NCI-H128 (cell line): ENCODE measurements around the gene LRRC56.

Experiments
- DNase-seq: peaks from one replicate; lab custom pipeline; 2025; ENCODE audit not compliant: unreplicated experiment; lab: John Stamatoyannopoulos, UW

Gene LRRC56, protein sequence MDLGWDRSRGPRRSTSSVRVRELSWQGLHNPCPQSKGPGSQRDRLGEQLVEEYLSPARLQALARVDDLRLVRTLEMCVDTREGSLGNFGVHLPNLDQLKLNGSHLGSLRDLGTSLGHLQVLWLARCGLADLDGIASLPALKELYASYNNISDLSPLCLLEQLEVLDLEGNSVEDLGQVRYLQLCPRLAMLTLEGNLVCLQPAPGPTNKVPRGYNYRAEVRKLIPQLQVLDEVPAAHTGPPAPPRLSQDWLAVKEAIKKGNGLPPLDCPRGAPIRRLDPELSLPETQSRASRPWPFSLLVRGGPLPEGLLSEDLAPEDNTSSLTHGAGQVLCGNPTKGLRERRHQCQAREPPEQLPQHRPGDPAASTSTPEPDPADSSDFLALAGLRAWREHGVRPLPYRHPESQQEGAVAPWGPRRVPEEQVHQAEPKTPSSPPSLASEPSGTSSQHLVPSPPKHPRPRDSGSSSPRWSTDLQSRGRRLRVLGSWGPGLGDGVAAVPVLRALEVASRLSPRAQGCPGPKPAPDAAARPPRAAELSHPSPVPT

DNA sequence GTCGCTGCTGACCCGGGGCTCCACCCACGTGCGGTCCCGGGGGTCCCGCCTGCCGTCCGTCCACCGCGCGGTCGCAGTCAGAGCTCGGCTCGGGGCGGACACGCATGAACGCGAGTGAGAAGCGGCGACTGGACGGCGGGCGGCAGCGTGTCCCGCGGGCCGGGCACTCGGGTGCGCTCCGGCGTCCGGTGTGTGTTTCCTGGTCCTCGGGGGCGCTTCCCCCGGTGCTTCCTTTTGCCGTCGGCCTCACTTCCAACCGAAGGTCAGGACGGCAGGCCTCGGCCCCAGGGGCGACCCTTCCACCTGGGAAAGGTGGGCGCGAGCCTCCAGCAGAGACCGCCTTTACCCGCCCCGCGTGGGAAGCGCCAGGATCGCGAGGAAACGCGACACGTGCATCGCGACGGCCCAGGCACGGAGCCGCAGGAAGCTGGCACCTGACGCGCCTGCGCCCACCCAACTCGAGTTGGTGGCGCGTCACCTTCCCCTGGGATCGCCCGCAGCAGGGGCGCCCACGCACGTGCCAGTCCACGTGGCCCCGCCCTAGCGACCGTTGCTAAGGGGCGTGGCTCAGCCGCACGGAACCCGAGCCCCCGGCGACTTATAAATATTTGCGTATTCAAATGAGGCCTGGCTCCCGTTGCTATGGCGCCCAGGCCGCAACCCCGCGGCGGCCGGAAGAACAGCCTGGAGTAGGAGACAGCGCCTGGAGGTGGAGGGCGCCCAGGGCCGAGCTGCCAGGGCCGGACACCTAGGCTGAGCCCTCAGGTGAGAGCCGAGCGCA lies at the start of gene LRRC56:
Gene LRRC56 (plus strand): TSS at position 687 of the 781 bp plus-strand sequence. CDS start 3,158 bp downstream, outside the sequence.
- DNase-seq, result peak; percentile 77

GRCh38 chr11:487571-488021 lies 49.7 kb upstream of the LRRC56 start:
- DNase-seq, result no peak

DNA sequence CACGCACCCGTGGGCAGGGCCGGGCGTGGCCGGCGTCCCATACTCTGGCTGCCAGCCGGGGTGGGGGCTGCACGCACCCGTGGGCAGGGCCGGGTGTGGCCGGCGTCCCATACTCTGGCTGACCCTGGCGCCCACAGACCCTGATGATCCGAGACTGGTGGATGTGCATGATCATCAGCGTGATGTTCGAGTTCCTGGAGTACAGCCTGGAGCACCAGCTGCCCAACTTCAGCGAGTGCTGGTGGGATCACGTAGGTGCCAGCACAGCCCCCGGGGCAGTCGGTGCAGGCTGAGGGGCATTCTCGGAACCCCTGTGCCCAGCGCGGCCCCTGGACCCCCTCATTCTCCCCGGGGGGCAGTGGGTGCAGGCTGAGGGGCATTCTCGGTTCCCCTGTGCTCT lies 49.3 kb upstream of the LRRC56 start:
- DNase-seq, result no peak

DNA sequence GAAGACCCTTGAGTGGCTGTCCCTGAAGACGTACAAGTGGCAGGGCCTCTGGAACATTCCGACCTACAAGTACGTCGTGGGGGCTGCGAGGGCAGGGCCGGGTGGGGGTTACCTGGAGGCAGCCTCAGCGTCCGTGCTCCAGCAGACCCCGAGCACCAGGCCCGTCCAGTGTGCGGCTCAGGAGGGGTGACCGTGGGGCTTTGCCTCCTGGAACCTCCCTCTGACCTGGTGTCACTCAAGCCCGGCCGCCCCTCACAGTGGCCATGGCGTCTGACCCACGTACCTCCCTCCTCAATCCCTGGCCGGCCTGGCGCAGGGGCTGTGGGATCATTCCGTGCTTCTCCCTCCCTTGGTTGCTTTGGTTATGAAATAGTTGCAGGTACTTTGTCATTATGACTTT lies 48.7 kb upstream of the LRRC56 start:
- no peak for DNase-seq

GRCh38 chr11:488992-489391 lies 48.3 kb upstream of the LRRC56 start:
- no peak for DNase-seq

DNA sequence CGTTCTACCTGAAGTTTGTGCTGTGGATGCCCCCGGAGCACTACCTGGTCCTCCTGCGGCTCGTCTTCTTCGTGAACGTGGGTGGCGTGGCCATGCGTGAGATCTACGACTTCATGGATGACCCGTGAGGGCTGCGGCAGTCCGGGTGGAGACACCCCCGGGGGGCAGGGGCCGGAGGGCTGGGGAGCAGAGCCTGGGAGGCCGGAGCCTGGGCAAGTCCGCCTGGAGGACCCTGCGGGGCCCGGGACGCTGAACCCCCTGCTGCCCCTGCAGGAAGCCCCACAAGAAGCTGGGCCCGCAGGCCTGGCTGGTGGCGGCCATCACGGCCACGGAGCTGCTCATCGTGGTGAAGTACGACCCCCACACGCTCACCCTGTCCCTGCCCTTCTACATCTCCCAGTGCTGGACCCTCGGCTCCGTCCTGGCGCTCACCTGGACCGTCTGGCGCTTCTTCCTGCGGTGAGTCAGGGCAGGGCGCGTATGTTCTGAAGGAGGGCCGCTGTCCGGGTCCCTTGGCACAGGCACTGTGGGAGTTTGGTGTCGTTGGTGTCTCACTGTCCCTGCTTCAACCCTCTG lies 47.6 kb upstream of the LRRC56 start:
- no peak for DNase-seq

DNA sequence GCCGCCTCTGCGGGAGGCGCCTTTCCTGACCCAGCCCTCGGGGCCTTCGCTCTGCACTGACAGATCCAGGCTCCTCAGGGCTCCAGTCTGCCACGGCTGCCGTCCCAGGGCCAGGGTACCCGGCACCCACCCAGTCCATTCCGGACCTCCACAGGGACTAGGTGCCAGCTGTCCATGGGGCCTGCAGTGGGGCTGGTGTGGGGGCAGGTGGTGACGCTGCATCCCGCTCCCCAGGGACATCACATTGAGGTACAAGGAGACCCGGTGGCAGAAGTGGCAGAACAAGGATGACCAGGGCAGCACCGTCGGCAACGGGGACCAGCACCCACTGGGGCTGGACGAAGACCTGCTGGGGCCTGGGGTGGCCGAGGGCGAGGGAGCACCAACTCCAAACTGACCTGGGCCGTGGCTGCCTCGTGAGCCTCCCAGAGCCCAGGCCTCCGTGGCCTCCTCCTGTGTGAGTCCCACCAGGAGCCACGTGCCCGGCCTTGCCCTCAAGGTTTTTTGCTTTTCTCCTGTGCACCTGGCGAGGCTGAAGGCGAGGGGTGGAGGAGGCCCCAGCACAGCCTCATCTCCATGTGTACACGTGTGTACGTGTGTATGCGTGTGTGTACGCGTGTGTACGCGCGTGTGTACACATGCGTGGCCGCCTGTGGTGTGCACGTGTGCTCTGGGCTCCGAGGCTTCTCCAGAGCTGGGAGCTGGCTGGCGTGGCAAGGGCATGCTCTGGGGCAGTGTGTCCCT lies 47.0 kb upstream of the LRRC56 start:
- no peak for DNase-seq

GRCh38 chr11:490930-491260 lies 46.4 kb upstream of the LRRC56 start:
- no peak for DNase-seq

- no peak for DNase-seq
Observed at GRCh38 chr11:491358-491757, 46.0 kb upstream of the LRRC56 start.

DNA sequence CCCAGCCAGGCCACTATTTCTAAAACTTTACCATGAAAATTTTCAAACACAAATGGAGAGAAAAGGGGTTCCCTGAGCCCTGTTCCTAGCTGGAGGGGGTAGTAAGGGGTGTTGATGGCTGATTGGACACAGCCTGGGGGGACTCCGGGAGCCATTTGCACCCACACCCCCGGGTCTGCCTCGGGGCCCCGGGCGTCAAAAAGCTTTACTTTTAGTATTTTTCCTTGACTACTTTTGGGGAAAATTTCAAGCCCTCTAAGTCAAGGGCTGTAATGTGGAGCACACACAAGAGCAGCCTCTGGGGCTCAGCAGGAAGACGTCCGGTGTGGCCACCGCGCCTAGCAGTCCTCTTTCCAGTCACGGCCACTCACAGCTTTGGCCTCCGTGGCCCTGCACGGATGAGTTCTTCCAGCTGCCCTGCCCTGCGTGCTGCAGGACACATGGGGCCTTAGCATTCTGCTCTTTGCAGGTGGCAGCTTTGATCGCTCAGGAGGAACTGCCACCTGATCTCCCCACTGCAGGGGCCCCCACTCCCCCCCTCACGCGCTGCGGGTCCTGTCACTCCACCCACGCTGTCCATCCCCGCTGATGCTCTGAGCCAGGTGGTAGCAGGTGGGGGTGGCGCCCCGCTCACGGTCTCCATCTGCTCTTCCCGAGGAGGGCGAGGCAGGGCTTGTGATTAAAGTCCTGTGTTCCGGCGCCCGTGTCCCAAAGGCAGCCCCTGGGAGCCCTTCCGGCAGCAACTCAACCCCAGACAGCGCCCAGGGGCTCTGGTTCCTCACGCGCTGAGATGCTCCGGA lies 44.7 kb upstream of the LRRC56 start:
- no peak for DNase-seq

GRCh38 chr11:494761-495536 lies 42.4 kb upstream of the LRRC56 start:
- no peak for DNase-seq

GRCh38 chr11:495537-495931 lies 41.8 kb upstream of the LRRC56 start:
- DNase-seq, result no peak

DNA sequence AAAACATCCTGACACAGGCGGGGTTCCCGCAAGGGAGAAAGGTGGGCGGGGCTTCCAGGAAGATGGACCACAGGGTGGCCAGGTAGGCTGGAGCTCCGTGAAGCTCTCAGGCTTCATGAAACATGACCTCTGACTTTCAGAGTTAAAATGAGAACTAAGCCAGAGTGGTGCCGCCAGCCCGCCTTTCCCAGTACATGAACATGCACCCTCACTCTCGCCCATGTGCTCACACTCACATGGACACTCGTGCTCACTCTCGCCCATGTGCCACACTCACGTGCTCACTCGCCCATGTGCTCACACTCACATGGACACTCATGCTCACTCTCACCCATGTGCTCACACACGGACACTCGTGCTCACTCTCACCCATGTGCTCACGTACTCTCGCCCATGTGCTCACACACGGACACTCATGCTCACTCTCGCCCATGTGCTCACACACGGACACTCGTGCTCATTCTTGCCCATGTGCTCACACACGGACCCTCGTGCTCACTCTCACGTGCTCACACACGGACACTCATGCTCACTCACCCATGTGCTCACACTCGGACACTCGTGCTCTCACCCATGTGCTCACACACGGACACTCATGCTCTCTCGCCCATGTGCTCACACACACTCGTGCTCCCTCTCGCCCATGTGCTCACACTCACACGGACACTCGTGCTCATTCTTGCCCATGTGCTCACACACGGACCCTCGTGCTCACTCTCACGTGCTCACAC lies 40.3 kb upstream of the LRRC56 start:
- no peak for DNase-seq

DNA sequence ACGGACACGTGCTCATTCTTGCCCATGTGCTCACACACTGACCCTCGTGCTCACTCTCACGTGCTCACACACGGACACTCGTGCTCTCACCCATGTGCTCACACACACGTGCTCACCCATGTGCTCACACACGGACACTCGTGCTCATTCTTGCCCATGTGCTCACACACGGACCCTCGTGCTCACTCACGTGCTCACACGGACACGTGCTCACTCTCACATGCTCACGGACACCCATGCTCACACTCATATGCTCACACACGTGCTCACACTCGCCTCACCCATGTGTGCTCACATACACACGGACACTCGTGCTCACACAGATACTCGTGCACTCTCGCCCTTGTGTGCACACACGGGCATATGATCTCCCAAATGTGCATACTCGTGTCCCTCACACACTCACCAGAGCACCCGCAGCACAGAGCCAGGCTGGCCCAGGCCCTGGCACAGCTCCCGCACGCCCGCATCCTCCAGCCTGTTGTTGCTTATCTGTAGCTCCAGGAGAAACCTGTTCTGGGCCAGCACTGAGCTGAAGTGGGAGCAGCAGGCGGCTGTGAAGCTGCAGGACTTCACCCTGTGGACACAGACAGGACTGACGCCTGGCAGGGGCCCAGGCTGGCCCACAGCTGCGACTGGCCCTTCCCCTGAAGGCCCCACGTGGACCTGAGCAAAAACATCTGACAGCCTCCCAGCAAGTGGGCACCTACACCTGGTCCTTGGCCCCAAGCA lies 39.6 kb upstream of the LRRC56 start:
- no peak for DNase-seq

DNA sequence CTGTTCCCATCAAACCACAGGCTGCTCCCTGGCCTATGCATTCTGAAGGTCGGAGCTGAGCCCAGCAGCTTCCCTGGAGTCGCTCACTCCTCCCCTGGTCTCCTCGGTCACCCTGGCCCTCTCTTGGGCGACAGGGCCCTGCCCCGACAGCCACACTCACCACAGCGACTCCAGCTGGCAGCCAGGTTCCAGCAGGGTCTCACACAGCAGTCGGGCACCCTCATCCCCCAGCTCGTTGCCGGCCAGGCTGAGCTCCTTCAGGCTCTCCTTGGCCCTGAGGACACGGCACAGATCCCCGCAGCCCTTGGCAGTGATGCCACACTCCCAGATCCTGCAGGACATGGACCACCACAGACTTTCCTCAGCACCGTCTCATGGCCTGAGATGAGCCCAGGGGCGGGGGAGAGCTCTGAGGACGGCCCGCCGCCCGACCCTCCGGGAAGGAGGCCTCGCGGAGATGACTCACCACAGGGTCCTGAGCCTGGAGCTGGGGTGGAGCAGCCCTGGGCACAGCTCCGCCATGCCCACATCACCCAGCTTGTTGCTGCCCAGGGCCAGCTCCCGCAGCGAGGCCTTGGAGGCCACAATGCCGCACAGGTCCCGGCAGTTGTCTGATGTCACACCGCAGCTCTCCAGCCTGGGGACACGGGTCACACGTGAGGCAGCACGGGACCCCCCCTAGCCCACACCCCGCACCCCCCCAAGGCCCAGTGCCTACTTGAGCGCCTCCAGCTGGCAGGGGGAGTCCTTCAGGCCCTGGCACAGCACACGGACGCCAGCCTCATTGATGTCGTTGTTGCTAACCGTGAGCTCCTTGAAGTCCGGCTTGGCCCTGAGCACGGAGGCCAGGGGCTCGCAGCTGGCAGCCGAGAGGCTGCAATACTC lies 38.8 kb upstream of the LRRC56 start:
- no peak for DNase-seq

DNA sequence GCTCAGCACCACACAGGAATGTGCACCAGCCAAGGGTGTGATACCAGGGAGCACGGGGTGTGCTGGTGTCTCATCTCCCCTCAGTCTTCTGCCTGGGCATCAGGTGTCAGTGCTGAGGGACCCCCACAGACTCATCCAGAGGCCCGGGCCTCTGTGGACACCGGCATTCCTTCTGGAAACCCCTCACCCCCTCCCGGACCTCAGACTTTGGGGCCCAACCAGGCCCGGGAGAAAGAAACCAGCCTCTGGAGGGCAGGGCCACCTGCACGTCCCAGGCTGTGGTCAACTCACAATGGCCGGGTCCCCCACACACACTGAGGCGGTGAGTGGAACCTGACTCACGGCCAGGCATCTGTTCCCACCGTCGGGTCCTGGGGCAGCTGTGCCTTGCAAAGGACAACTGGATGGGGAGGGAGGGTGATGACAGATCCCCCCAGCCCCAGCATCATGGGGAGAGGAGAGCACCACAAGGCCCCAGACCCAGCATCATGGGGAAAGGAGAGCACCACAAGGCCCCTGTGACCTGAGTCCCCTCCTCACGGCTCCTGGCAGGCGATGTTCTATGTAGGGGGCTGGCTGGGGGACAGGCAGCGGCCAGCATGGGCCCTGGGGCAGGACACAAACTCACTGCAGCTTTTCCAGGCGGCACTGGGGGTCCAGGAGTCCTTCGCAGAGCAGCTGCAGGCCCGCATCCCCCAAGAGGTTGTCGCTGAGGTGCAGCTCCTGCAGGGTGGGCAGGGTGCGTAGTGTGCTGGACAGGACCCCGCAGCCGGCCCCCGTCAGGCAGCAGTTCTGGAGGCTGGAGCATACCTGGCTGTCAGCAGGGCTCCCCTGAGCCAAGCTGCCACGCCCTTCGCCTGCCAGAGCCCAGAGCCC lies 37.9 kb upstream of the LRRC56 start:
- DNase-seq, result no peak
